Gastrocnemius medialis (tissue), 4 donors: Measurements from ENCODE around the gene DHCR24. TPM values are rescaled to one million over a fixed set of nuclear protein-coding genes. Genes with fewer than 3 reads are reported as not detected.
"Not testable (repeated sequence)": the region's sequence is repeated elsewhere in the genome, so short reads cannot be mapped to it uniquely, and the experiment has no call there.

Source experiments
- ATAC-seq, 2 donors: fragments of 150-250 bp; one replicate each; pipeline ENCODE4 v1.9.1; 2016
- DNase-seq, 2 donors: peaks; one replicate each; pipeline ENCODE4 v3.0.0-alpha.2; 2019
- H3K27ac ChIP-seq, 4 donors: fragments of 200-600 bp; sonication (generic); 1 replicate in 1 of 4; 2 replicates in 3 of 4; pipeline ENCODE4 v1.5.1; 2016 to 2018; ENCODE audit warnings: mild to moderate bottlenecking in 2 of 4, moderate library complexity in 1 of 4
- H3K27me3 ChIP-seq, 3 donors: fragments of 200-600 bp; sonication (generic) in 2 of 3; 1 replicate in 1 of 3; 2 replicates in 2 of 3; pipeline versions ENCODE4 v1.5.1 to v1.6.0; 2016 to 2019; ENCODE audit warnings: mild to moderate bottlenecking in 1 of 3, moderate library complexity in 1 of 3
- H3K36me3 ChIP-seq, 2 donors: fragments of 200-600 bp; sonication (generic) in 1 of 2; one replicate each; pipeline ENCODE4 v1.5.1; 2017 to 2018
- H3K4me1 ChIP-seq, 2 donors: fragments of 200-600 bp; sonication (generic) in 1 of 2; one replicate each; pipeline ENCODE4 v1.5.1; 2016 to 2017; ENCODE audit warnings: mild to moderate bottlenecking in 2 of 2
- H3K4me3 ChIP-seq, 4 donors: fragments of 200-600 bp; sonication (generic) in 3 of 4; 1 replicate in 1 of 4; 2 replicates in 3 of 4; pipeline ENCODE4 v1.5.1; 2016 to 2019; ENCODE audit warnings: mild to moderate bottlenecking in 2 of 4
- H3K9me3 ChIP-seq, 3 donors: fragments of 200-600 bp; sonication (generic) in 2 of 3; 1 replicate in 1 of 3; 2 replicates in 2 of 3; pipeline ENCODE4 v1.5.1; 2016 to 2019
- CTCF ChIP-seq, 5 experiments: fragments of 450-650 bp in 3 of 5; fragments of 200-600 bp in 2 of 5; sonication (generic) in 2 of 5; IDR thresholded peaks in 4 of 5; conservative IDR thresholded peaks in 1 of 5; 1 replicate in 4 of 5; 2 replicates in 1 of 5; pipeline ENCODE4 v1.5.1; 2016 to 2019; ENCODE audit warnings: antibody characterized with exemption in 5 of 5, mild to moderate bottlenecking in 3 of 5, moderate library complexity in 3 of 5
- POLR2A ChIP-seq, 2 donors: fragments of 450-650 bp; IDR thresholded peaks; one replicate each; pipeline ENCODE4 v1.6.1; 2017; ENCODE audit warnings: antibody characterized with exemption in 2 of 2, mild to moderate bottlenecking in 2 of 2, moderate library complexity in 2 of 2
- in situ Hi-C, 4 donors: fragments of 200-750 bp; cut with MboI; loops; one replicate each; pipeline versions ENCODE4 v1.15.0 to v1.8.0; 2017; ENCODE audit warnings: low sequenced_read_pairs in 4 of 4
- intact Hi-C: fragments of 100-400 bp; cut with DNase I; formaldehyde crosslinking; loops from one replicate; pipeline ENCODE4 v1.15.1; 2023; ENCODE audit warnings: low total_unique reads
- total RNA-seq, 4 donors: library from RNA; depleted of rRNA; stranded (reverse); fragments of >200 nt; gene quantifications; one replicate each; pipeline versions ENCODE4 v1.1.0 to v1.2.3, GENCODE V29; 2016

The DHCR24 gene
- total RNA-seq, 4 donors from 2014 or later: 155 to 362 (median 207) TPM

DNA sequence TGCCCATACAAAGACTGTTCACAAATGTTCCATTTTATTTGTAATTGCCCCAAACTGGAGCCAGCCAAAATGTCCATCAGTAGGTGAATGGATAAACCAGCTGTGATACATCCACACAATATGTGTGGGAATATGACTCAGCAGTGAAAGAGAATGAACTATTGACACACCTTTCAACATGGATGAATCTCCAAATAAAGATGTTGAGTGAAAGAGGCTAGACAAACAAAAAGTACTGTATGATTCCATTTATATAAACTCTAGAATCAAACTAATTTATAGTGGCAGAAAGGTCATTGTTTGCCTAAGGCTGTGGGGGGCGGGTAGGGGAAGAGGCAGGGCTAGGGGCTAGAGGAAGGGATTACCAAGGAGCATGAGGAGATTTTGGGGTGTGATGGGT lies 4.5 kb downstream of the DHCR24 start:
- DNase-seq: no peak
- Histone ChIP-seq H3K4me1 (peaks cover 34 to 47% of the 10 kb centered on the region in 2 donors), H3K27me3 (no peaks in the 10 kb centered on the region), H3K4me3 (no peak overlapping the region), H3K36me3 (no peaks in the 10 kb centered on the region), H3K9me3 (no peaks in the 10 kb centered on the region), H3K27ac (peak overlapping the region; percentile 84 to 93 (median 88))
- no peak for TF ChIP-seq CTCF (IDR thresholded peaks at IDR 0.05 in 4 of 5, conservative IDR thresholded peaks at IDR 0.05 in 1 of 5)
- TF ChIP-seq POLR2A (IDR thresholded peaks at IDR 0.05): no peak
- in situ Hi-C loops: no loop called here
- ATAC-seq: no peak
- intact Hi-C loops: loop anchor here (5.0 to 10.0 kb wide), 2 partner anchors 120 to 298 kb away; partner anchors contain the start of gene PARS2

DNA sequence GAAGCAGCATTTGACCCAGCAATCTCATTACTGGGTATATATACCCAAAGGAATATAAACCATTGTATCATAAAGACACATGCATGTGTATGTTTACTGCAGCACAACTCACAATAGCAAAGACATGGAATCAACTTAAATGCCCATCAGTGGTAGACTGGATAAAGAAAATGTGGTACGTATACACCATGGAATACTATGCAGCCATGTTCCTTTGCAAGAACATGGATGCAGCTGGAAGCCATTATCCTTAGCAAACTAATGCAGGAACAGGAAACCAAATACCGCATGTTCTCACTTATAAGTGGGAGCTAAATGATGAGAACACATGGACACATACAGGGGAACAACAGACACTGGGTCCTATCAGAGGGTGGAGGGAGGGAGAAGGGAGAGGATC lies 5.4 kb downstream of the DHCR24 start:
- H3K4me3 ChIP-seq, ATAC-seq, H3K36me3 ChIP-seq, DNase-seq, H3K27me3 ChIP-seq, H3K9me3 ChIP-seq, in situ Hi-C loops: not testable (repeated sequence)
- Histone ChIP-seq H3K4me1 (peaks cover 34 to 47% of the 10 kb centered on the region in 2 donors), H3K27ac (peak overlapping the region in 3 of 4 donors; percentile 84 to 93 (median 92))
- intact Hi-C loops: loop anchor here (5.0 to 10.0 kb wide), 2 partner anchors 119 to 297 kb away; partner anchors contain the start of gene PARS2

DNA sequence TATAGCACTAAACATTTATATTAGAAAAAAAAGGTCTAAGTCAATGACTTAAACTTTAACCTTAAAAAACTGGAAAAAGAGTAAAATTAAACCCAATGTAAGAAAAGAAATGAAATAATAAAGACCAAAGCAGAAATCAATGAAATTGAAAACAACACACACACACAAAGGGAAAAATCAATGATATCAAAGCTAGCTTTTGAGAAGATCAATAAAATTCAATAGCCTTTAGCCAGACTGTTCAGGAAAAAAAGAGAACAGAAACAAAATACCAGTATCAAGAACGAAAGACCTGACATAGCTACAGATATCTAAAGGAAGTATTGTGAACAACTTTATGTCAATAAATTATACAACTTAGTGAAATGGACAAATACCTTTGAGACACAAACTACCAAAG lies 7.1 kb downstream of the DHCR24 start:
- ATAC-seq: no peak
- Histone ChIP-seq H3K27ac (peak overlapping the region in 2 of 4 donors; percentile 3 to 37), H3K9me3 (no peaks in the 10 kb centered on the region), H3K36me3 (peaks cover 0 to 7% of the 10 kb centered on the region in 2 donors), H3K27me3 (no peaks in the 10 kb centered on the region), H3K4me3 (no peak overlapping the region), H3K4me1 (peaks cover 18 to 35% of the 10 kb centered on the region in 2 donors)
- TF ChIP-seq CTCF (IDR thresholded peaks at IDR 0.05 in 4 of 5, conservative IDR thresholded peaks at IDR 0.05 in 1 of 5) (no peak), POLR2A (IDR thresholded peaks at IDR 0.05) (no peak)
- DNase-seq: no peak
- in situ Hi-C loops: no loop called here
- intact Hi-C loops: loop anchor here (5.0 to 10.0 kb wide), 2 partner anchors 118 to 295 kb away; partner anchors contain the start of gene PARS2

DNA sequence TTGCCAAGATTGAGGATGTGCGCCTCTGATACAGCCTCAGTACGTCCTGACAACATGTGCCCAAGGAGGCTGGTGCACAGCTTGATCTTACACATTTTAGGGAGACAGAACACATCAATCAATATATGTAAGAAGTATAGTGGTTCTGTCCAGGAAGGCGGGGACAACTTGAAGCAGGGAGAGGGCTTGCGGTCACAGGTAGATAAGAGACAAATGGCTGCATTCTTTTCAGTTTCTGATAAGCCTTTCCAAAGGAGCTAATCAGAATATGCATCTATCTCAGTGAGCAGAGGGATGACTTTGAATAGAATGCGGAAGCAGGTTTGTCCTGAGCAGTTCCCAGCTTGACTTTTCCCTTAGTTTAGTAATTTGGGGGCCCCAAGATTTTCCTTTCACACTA lies 10.2 kb downstream of the DHCR24 start:
- DNase-seq (no peak), ATAC-seq (no peak)
- intact Hi-C loops (no loop called here), in situ Hi-C loops (no loop called here)
- no peak overlapping the region for H3K4me3 ChIP-seq
- H3K4me1 ChIP-seq: peaks cover 0 to 8% of the 10 kb centered on the region in 2 donors
- no peak for TF ChIP-seq CTCF (IDR thresholded peaks at IDR 0.05 in 4 of 5, conservative IDR thresholded peaks at IDR 0.05 in 1 of 5)
- no peak for TF ChIP-seq POLR2A (IDR thresholded peaks at IDR 0.05)
- H3K9me3 ChIP-seq: no peaks in the 10 kb centered on the region
- H3K27ac ChIP-seq: no peak overlapping the region
- no peaks in the 10 kb centered on the region for H3K27me3 ChIP-seq
- H3K36me3 ChIP-seq: peaks cover 0 to 37% of the 10 kb centered on the region in 2 donors

- Histone ChIP-seq H3K4me3 (no peak overlapping the region), H3K4me1 (peaks cover 0 to 5% of the 10 kb centered on the region in 2 donors), H3K27me3 (no peaks in the 10 kb centered on the region), H3K36me3 (peaks cover 0 to 55% of the 10 kb centered on the region in 2 donors), H3K9me3 (no peaks in the 10 kb centered on the region), H3K27ac (no peak overlapping the region)
- TF ChIP-seq POLR2A (IDR thresholded peaks at IDR 0.05) (no peak), CTCF (IDR thresholded peaks at IDR 0.05 in 4 of 5, conservative IDR thresholded peaks at IDR 0.05 in 1 of 5) (no peak)
- DNase-seq: no peak
- no peak for ATAC-seq
- intact Hi-C loops: no loop called here
- in situ Hi-C loops: no loop called here
These were observed 12.0 kb downstream of the DHCR24 start for GRCh38 chr1:54875000-54875399.
